ENCODE measurements around the gene ATRN.

GRCh38 chr20:3686421-3686820 is 215.6 kb downstream of the ATRN start:
- TF ChIP-seq CTCF (conservative IDR thresholded peaks at IDR 0.05; ENCODE audit: low read length) (no peak), EZH2phosphoT487 (IDR thresholded peaks at IDR 0.05; ENCODE audit: borderline replicate concordance) (no peak)

Data from Loucy (cell line).